Fibroblast of mammary gland (primary cell): ENCODE data around the gene ZNF473.
"Not testable (repeated sequence)": the region's sequence is repeated elsewhere in the genome, so short reads cannot be mapped to it uniquely, and the experiment has no call there.

Experiments used
- DNase-seq: peaks from one replicate; pipeline ENCODE4 v3.0.0-alpha.2; 2010; ENCODE audit warnings: low read depth
- H3K4me3 ChIP-seq: 2 replicates; pipeline ENCODE4 v1.5.1; 2011; ENCODE audit warnings: low read depth, mild to moderate bottlenecking, low read length, moderate library complexity; ENCODE audit not compliant: control insufficient read depth
- CTCF ChIP-seq: conservative IDR thresholded peaks from 2 replicates; pipeline ENCODE4 v1.5.1; 2011; ENCODE audit warnings: low read depth, low read length, inconsistent platforms; ENCODE audit not compliant: control insufficient read depth, insufficient read depth

Gene ZNF473

DNA sequence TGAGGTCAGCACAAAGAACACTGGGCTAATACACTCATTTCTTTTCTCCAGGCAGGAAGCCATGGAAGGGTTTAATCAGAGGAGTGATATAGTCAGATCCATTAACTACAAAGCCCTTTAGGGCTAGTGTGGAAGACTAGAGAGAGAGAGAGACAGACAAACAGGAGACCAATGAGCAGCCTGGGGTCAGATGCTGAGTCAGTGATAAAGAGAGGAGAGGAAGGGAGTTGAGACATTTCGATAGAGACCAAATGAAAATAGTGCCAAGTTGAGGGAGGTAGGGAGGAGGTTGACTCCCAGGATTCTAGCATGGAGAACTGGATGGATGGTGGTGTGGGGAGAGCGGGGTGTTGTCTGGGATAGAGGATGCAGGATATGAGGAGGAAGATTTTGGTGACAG, 18.2 kb downstream of the ZNF473 start:
- no peak overlapping the region for H3K4me3 ChIP-seq
- no peak for TF ChIP-seq CTCF
- no peak for DNase-seq

DNA sequence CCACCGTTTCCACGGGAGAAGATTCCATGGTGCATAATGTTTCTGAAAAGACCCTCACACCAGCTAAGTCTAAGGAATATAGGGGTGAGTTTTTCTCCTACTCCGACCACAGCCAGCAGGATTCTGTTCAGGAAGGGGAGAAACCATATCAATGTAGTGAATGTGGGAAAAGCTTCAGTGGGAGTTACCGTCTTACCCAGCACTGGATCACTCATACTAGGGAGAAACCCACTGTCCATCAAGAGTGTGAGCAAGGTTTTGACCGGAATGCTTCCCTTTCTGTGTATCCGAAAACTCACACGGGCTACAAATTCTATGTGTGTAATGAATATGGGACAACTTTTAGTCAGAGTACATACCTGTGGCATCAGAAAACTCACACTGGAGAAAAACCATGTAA, 19.1 kb downstream of the ZNF473 start:
- no peak for DNase-seq
- no peak for TF ChIP-seq CTCF

DNA sequence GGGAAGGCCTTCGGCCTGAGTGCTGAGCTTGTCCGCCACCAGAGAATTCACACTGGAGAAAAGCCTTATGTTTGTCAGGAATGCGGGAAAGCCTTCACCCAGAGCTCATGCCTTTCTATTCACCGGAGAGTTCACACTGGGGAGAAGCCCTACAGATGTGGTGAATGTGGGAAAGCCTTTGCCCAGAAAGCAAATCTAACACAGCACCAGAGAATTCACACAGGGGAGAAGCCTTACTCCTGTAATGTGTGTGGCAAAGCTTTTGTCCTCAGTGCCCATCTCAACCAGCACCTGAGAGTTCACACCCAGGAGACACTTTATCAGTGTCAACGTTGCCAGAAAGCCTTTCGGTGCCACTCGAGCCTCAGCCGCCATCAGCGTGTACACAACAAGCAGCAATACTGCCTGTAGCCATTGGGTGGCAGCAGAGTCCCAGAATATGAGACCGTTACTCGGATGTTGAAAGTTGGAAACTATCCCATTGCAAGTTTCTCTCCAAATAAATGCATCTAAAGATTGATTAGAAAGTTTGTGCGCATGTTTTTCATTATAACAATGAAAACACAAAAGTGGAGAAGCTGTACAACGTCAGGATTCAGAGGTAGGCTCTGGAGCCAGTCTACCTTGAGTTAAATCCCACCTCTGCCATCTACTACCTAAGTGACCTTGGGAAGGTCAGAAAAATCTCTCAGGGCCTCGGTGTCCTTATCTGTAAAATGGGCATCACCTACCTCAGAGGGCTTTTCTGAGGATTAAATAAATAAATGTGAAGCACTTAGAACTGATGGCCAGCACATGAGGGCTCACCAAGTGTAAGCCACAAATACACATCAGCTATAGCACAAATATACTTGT, 21.1 kb downstream of the ZNF473 start:
- TF ChIP-seq CTCF: peak; percentile 36
- no peak overlapping the region for H3K4me3 ChIP-seq
- DNase-seq: no peak

More for the DNA sequence above, 19.1 kb downstream of the ZNF473 start:
- H3K4me3 ChIP-seq: no peak overlapping the region

DNA sequence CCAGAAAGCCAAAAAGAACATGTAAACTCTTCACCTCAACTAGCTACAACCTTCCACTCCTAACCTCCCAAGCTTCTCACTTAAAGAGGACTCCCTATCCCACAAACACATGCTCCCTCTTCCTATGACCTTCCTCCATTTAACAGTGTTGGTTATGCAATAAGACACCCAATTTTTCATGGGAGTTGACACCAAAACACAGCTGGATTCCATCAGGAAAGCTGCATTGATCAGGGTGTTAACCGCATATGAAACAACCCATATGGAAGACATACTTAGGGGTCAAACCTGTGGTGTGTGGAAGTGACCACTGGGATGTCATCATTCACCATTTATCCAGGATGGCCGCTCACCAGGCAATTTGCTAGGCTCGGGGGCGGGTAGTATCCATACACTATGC, 21.9 kb downstream of the ZNF473 start:
- DNase-seq: no peak
- H3K4me3 ChIP-seq: no peak overlapping the region
- TF ChIP-seq CTCF: no peak

- DNase-seq: no peak
- no peak overlapping the region for H3K4me3 ChIP-seq
- no peak for TF ChIP-seq CTCF
Measured at GRCh38 chr19:50050406-50051227, 24.8 kb downstream of the ZNF473 start.

- DNase-seq, H3K4me3 ChIP-seq: not testable (repeated sequence)
Measured at GRCh38 chr19:50051228-50051895, 25.6 kb downstream of the ZNF473 start.
